GM12878 (cell line): ENCODE results near the gene SEPHS1. TPM values are rescaled to one million over a fixed set of nuclear protein-coding genes. Genes with fewer than 3 reads are reported as not detected.

Experiments
- ATAC-seq: fragments of 200-7000 bp; cut with Tn5 transposase; 3 replicates; pipeline ENCODE4 v1.9.1; 2020; ENCODE audit warnings: mild to moderate bottlenecking, moderate library complexity
- BruUV-seq: library from RNA; stranded (reverse); fragments of 400-500 nt; replicated peaks from 2 replicates; lab custom pipeline; 2021; lab: Mats Ljungman, UMichigan
- CTCF ChIA-PET: fragments of 300-600 bp; sonication (Branson Sonifier 250); formaldehyde crosslinking; extraction: SDS; loops from one replicate; lab custom pipeline; 2021; ENCODE audit warnings: inconsistent platforms; lab: Yijun Ruan, JAX
- POLR2A ChIA-PET: fragments of 350-600 bp; formaldehyde crosslinking; extraction: SDS; loops from one replicate; lab custom pipeline; 2021; ENCODE audit warnings: inconsistent platforms; lab: Charles Lee
- RAD21 ChIA-PET: fragments of 300-600 bp; sonication (Branson Sonifier 250); formaldehyde crosslinking; loops from one replicate; lab custom pipeline; 2023; ENCODE audit warnings: antibody characterized with exemption; ENCODE audit not compliant: unreplicated experiment; lab: Charles Lee
- SMC1A ChIA-PET: fragments of 300-600 bp; sonication (Branson Sonifier 250); formaldehyde crosslinking; loops from one replicate; lab custom pipeline; 2023; ENCODE audit not compliant: unreplicated experiment, uncharacterized antibody; lab: Charles Lee
- DNase-seq: peaks from one replicate; pipeline ENCODE4 v3.0.0-alpha.2; 2011; ENCODE audit warnings: low read depth, low spot score
- FAIRE-seq: peaks from 3 replicates; lab custom pipeline; 2011; peaks lifted over from hg19 to GRCh38; lab: Jason Lieb, UNC
- H2AFZ ChIP-seq: 2 replicates; pipeline ENCODE4 v1.6.0; 2011; ENCODE audit warnings: low read depth, low read length, control low read depth; ENCODE audit not compliant: control insufficient read depth
- H3K27ac ChIP-seq: 2 replicates; pipeline ENCODE4 v1.5.1; 2011; ENCODE audit warnings: control low read depth; ENCODE audit not compliant: control insufficient read depth, insufficient read depth
- H3K27me3 ChIP-seq, 2 experiments: replicated peaks in 1 of 2; 2 replicates each; pipeline versions ENCODE4 v1.6.0 to v1.6.1; 2011; ENCODE audit warnings: low read length in 1 of 2; ENCODE audit not compliant: control insufficient read depth in 2 of 2, insufficient read depth in 2 of 2
- H3K36me3 ChIP-seq, 2 experiments: 2 replicates each; pipeline ENCODE4 v1.5.1; 2011; ENCODE audit warnings: low read length in 1 of 2; ENCODE audit not compliant: control insufficient read depth in 2 of 2, insufficient read depth in 2 of 2
- H3K4me1 ChIP-seq: 2 replicates; pipeline ENCODE4 v1.6.1; 2011; ENCODE audit warnings: mild to moderate bottlenecking, low read length, moderate library complexity, mixed read lengths; ENCODE audit not compliant: control insufficient read depth, insufficient read depth
- H3K4me2 ChIP-seq: 2 replicates; pipeline ENCODE4 v1.6.0; 2011; ENCODE audit warnings: control low read depth; ENCODE audit not compliant: control insufficient read depth, insufficient read depth
- H3K4me3 ChIP-seq: fragments of 200-600 bp; sonication (generic); 2 replicates; pipeline ENCODE4 v1.5.1; 2016
- H3K79me2 ChIP-seq: 2 replicates; pipeline ENCODE4 v1.6.0; 2011; ENCODE audit warnings: low read length; ENCODE audit not compliant: control insufficient read depth, insufficient read depth
- H3K9ac ChIP-seq: 2 replicates; pipeline ENCODE4 v1.8.0; 2011; ENCODE audit warnings: low read length, control low read depth, mixed read lengths; ENCODE audit not compliant: control insufficient read depth, insufficient read depth
- H3K9me3 ChIP-seq: replicated peaks from 3 replicates; pipeline ENCODE4 v1.5.1; 2011; ENCODE audit warnings: mild to moderate bottlenecking, low read length; ENCODE audit not compliant: control insufficient read depth, insufficient read depth
- H4K20me1 ChIP-seq: 2 replicates; pipeline ENCODE4 v1.6.0; 2011; ENCODE audit not compliant: control insufficient read depth, insufficient read depth
- ATF7 ChIP-seq: fragments of 450-650 bp; IDR thresholded peaks from 2 replicates; pipeline ENCODE4 v1.6.1; 2016; ENCODE audit warnings: low read depth, mild to moderate bottlenecking
- BHLHE40 ChIP-seq, 2 experiments: fragments of 450-650 bp in 1 of 2; IDR thresholded peaks; 2 replicates each; pipeline ENCODE4 v1.6.1; 2011 to 2017; ENCODE audit warnings: low read depth in 2 of 2, borderline replicate concordance in 1 of 2, improper control_type of control experiment in 1 of 2, low read length in 1 of 2, mild to moderate bottlenecking in 1 of 2
- FOXM1 ChIP-seq: IDR thresholded peaks from 2 replicates; pipeline ENCODE4 v1.6.1; 2012; ENCODE audit warnings: low read depth, mild to moderate bottlenecking, inconsistent platforms, low read length, moderate library complexity
- MXI1 ChIP-seq: fragments of 150-350 bp; IDR thresholded peaks from 2 replicates; pipeline ENCODE4 v1.6.1; 2011; ENCODE audit warnings: low read depth, mild to moderate bottlenecking, inconsistent platforms, low read length, improper control_type of control experiment
- NR2C2 ChIP-seq: IDR thresholded peaks from 2 replicates; pipeline ENCODE4 v1.6.1; 2011; ENCODE audit warnings: borderline replicate concordance, low read depth; ENCODE audit not compliant: control insufficient read depth, insufficient read length
- POLR2AphosphoS5 ChIP-seq: IDR thresholded peaks from 2 replicates; pipeline ENCODE4 v1.6.1; 2011; ENCODE audit warnings: mild to moderate bottlenecking, low read length, inconsistent platforms
- POU2F2 ChIP-seq: IDR thresholded peaks from 3 replicates; pipeline ENCODE4 v1.6.1; 2011; ENCODE audit warnings: low read depth, mild to moderate bottlenecking, low read length, borderline replicate concordance
- SIX5 ChIP-seq: IDR thresholded peaks from 2 replicates; pipeline ENCODE4 v1.6.1; 2011; ENCODE audit warnings: mild to moderate bottlenecking, low read depth, low read length, moderate library complexity; ENCODE audit not compliant: severe bottlenecking
- WRNIP1 ChIP-seq: IDR thresholded peaks from 2 replicates; pipeline ENCODE4 v1.6.1; 2011; ENCODE audit warnings: low read depth, low read length, improper control_type of control experiment, borderline replicate concordance
- ZBTB33 ChIP-seq: fragments of 450-650 bp; IDR thresholded peaks from 2 replicates; pipeline ENCODE4 v1.6.1; 2017; ENCODE audit warnings: mild to moderate bottlenecking
- WGBS: methylation state at CpG from one replicate; pipeline ENCODE4 v1.1.6; 2016; ENCODE audit warnings: low lambda C conversion rate; ENCODE audit not compliant: insufficient replicate concordance, insufficient coverage; ENCODE audit errors: missing lambda C conversion rate; 5-methylcytosine and 5-hydroxymethylcytosine counted together
- in situ Hi-C: fragments of 300-500 bp; cut with MboI; formaldehyde crosslinking; loops from 9 replicates; pipeline ENCODE4 v1.14.3; 2018; ENCODE audit warnings: mixed read lengths
- intact Hi-C: fragments of 100-400 bp; cut with micrococcal nuclease; formaldehyde crosslinking; loops from one replicate; pipeline ENCODE4 v1.14.2; 2022; ENCODE audit not compliant: unreplicated experiment
- polyA plus RNA-seq, 11 experiments: library from polyadenylated mRNA; depleted of rRNA in 4 of 11; unstranded in 6 of 11; stranded (reverse) in 5 of 11; fragments of >200 nt; fragmentation: Nextera tagmentation in 4 of 11; fragmentation: Illumina TruSeq in 1 of 11; extraction: Ambion mirVana in 4 of 11; extraction: Trizol in 1 of 11; gene quantifications; 1 replicate in 1 of 11; 2 replicates in 10 of 11; pipeline versions ENCODE4 v1.2.1 to v1.2.3, GENCODE V29; 2011 to 2016; ENCODE audit warnings: inconsistent platforms in 2 of 11, missing spikeins in 2 of 11, low read depth in 1 of 11
- total RNA-seq, 4 experiments: library from RNA; depleted of rRNA in 3 of 4; stranded (reverse); fragments of >200 nt in 3 of 4; fragmentation: Illumina TruSeq in 1 of 4; extraction: Trizol in 1 of 4; gene quantifications; 2 replicates each; pipeline versions ENCODE4 v1.2.1 to v1.2.3, GENCODE V29; 2013 to 2021
- TF ChIP-seq, protein P1 (sequence below): fragments of 450-650 bp; formaldehyde crosslinking; IDR thresholded peaks from 2 replicates; pipeline ENCODE4 v1.4.0; 2020; ENCODE audit warnings: mild to moderate bottlenecking, moderate library complexity
- TF ChIP-seq, protein P2 (sequence below): fragments of 450-650 bp; IDR thresholded peaks from 2 replicates; pipeline ENCODE4 v1.6.1; 2016; ENCODE audit warnings: mild to moderate bottlenecking

The SEPHS1 gene
- total and polyA plus RNA-seq, 10 of the 15 experiments (the other 5 are each of a cell fraction or from before 2014, with no cell fraction given) = 14.7 to 85.4 (median 48.5) TPM

GRCh38 chr10:13321576-13321975, 26.5 kb downstream of the SEPHS1 start:
- ChIA-PET CTCF (no interaction called here), POLR2A (interaction anchor here (0.6 kb wide), 1 partner anchor 18 kb away, joined by 7 read pairs; no protein-coding TSS in a partner anchor), SMC1A (no interaction called here), RAD21 (no interaction called here)
- H3K9ac ChIP-seq = no peak overlapping the region
- no peaks in the 10 kb centered on the region for H3K4me1 ChIP-seq
- DNase-seq (no peak), FAIRE-seq (no peak), ATAC-seq (no peak)
- H3K4me2 ChIP-seq = no peak overlapping the region
- in situ Hi-C loops = no loop called here
- no peaks in the 10 kb centered on the region for H3K27me3 ChIP-seq
- no peaks in the 10 kb centered on the region for H3K79me2 ChIP-seq
- WGBS = 94% methylated on average over 13 of the region's 13 CpGs
- no peak overlapping the region for H3K27ac ChIP-seq
- intact Hi-C loops = no loop called here
- TF ChIP-seq FOXM1 (no peak), WRNIP1 (no peak), POLR2AphosphoS5 (no peak), MXI1 (no peak), ZBTB33 (no peak), POU2F2 (no peak), SIX5 (no peak), ATF7 (no peak), NR2C2 (no peak), BHLHE40 (IDR thresholded peaks at IDR 0.05; ENCODE audit: borderline replicate concordance in 1 of 2, low read depth in 2 of 2, low read length in 1 of 2) (no peak)
- TF ChIP-seq, protein P1, sequence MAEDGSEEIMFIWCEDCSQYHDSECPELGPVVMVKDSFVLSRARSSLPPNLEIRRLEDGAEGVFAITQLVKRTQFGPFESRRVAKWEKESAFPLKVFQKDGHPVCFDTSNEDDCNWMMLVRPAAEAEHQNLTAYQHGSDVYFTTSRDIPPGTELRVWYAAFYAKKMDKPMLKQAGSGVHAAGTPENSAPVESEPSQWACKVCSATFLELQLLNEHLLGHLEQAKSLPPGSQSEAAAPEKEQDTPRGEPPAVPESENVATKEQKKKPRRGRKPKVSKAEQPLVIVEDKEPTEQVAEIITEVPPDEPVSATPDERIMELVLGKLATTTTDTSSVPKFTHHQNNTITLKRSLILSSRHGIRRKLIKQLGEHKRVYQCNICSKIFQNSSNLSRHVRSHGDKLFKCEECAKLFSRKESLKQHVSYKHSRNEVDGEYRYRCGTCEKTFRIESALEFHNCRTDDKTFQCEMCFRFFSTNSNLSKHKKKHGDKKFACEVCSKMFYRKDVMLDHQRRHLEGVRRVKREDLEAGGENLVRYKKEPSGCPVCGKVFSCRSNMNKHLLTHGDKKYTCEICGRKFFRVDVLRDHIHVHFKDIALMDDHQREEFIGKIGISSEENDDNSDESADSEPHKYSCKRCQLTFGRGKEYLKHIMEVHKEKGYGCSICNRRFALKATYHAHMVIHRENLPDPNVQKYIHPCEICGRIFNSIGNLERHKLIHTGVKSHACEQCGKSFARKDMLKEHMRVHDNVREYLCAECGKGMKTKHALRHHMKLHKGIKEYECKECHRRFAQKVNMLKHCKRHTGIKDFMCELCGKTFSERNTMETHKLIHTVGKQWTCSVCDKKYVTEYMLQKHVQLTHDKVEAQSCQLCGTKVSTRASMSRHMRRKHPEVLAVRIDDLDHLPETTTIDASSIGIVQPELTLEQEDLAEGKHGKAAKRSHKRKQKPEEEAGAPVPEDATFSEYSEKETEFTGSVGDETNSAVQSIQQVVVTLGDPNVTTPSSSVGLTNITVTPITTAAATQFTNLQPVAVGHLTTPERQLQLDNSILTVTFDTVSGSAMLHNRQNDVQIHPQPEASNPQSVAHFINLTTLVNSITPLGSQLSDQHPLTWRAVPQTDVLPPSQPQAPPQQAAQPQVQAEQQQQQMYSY (CRISPR knock-in tag) = no peak
- TF ChIP-seq, protein P2, sequence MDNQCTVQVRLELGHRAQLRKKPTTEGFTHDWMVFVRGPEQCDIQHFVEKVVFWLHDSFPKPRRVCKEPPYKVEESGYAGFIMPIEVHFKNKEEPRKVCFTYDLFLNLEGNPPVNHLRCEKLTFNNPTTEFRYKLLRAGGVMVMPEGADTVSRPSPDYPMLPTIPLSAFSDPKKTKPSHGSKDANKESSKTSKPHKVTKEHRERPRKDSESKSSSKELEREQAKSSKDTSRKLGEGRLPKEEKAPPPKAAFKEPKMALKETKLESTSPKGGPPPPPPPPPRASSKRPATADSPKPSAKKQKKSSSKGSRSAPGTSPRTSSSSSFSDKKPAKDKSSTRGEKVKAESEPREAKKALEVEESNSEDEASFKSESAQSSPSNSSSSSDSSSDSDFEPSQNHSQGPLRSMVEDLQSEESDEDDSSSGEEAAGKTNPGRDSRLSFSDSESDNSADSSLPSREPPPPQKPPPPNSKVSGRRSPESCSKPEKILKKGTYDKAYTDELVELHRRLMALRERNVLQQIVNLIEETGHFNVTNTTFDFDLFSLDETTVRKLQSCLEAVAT = no peak
- H4K20me1 ChIP-seq = no peaks in the 10 kb centered on the region
- no TSS peak for BruUV-seq
- H3K9me3 ChIP-seq = no peaks in the 10 kb centered on the region
- H3K36me3 ChIP-seq = peaks cover 8 to 26% of the 10 kb centered on the region in 2 experiments
- H3K4me3 ChIP-seq = no peak overlapping the region
- H2AFZ ChIP-seq = no peak overlapping the region
